Left lung (tissue), 10 donors: Measurements from ENCODE around the gene CMSS1. TPM values are rescaled to one million over a fixed set of nuclear protein-coding genes. Genes with fewer than 3 reads are reported as not detected.

Experiments used
- ATAC-seq: fragments of 200-7000 bp; cut with Tn5 transposase; one replicate; pipeline ENCODE4 v1.9.1; 2020; ENCODE audit warnings: moderate library complexity
- DNase-seq, 4 donors: peaks; one replicate each; pipeline ENCODE4 v3.0.0-alpha.2; 2013 to 2020
- H3K27ac ChIP-seq, 2 donors: fragments of 200-600 bp; sonication (generic) in 1 of 2; one replicate each; pipeline versions ENCODE4 v1.5.0 to v1.8.0; 2020 to 2021
- H3K27me3 ChIP-seq, 2 donors: fragments of 200-600 bp; sonication (generic) in 1 of 2; one replicate each; pipeline versions ENCODE4 v1.5.0 to v1.8.0; 2020 to 2021
- H3K36me3 ChIP-seq, 2 donors: fragments of 200-600 bp; sonication (generic) in 1 of 2; one replicate each; pipeline versions ENCODE4 v1.5.0 to v1.8.0; 2020 to 2021
- H3K4me1 ChIP-seq, 2 donors: fragments of 200-600 bp; one replicate each; pipeline ENCODE4 v1.8.0; 2021
- H3K4me3 ChIP-seq, 2 donors: fragments of 200-600 bp; sonication (generic) in 1 of 2; one replicate each; pipeline versions ENCODE4 v1.5.0 to v1.8.0; 2020 to 2021; ENCODE audit warnings: mild to moderate bottlenecking in 1 of 2
- H3K9me3 ChIP-seq, 2 donors: fragments of 200-600 bp; sonication (generic) in 1 of 2; one replicate each; pipeline versions ENCODE4 v1.5.0 to v1.8.0; 2020 to 2021
- CTCF ChIP-seq, 2 donors: fragments of 200-600 bp; sonication (generic) in 1 of 2; IDR thresholded peaks; one replicate each; pipeline versions ENCODE4 v1.5.0 to v1.8.0; 2021; ENCODE audit warnings: antibody characterized with exemption in 2 of 2
- intact Hi-C, 2 donors: fragments of 100-400 bp; cut with DNase I; formaldehyde crosslinking; loops; one replicate each; pipeline versions ENCODE4 v1.11.2 to v1.14.2; 2022
- polyA plus RNA-seq, 6 donors: library from polyadenylated mRNA; unstranded; fragments of 120-200 nt; gene quantifications; one replicate each; pipeline ENCODE4 v1.2.1, GENCODE V29; 2013; ENCODE audit not compliant: insufficient read length in 6 of 6
- total RNA-seq, 2 donors: library from RNA; stranded (reverse); fragmentation: NEBNext Ultra II Directional; extraction: Animal tissue kit (Norgen Biotek cat#: 25700); gene quantifications; one replicate each; pipeline ENCODE4 v1.2.1, GENCODE V29; 2021
- donor health status: DM: no; HTN: yes; CAD: no.
- donor health status: DM: no; HTN: no; CAD: no.

Gene CMSS1
- total and polyA plus RNA-seq, 8 donors: 13.4 to 51.0 (median 41.8) TPM

DNA sequence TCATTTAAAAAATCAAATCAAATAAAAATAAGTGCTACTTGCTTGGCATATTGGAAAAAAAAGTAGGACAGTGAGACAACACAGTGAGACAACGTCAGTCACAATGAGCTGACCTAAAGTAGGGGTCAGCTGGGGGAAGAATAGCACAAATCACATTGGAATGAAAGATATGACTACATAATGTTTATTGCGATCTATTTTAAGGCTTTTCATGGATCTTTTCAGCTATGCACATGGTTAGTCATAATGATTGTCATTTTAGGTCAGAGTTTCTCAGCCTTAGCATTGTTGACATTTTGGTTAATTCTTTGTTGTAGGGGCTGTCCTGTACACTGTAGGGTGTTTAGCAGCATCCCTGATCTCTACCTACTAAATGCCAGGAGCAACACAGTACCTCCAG lies 44.5 kb downstream of the CMSS1 start:
- H3K27ac ChIP-seq: peak overlapping the region in 1 of 2 donors; percentile 76
- H3K9me3 ChIP-seq: no peaks in the 10 kb centered on the region
- intact Hi-C loops: no loop called here
- H3K36me3 ChIP-seq: no peaks in the 10 kb centered on the region
- DNase-seq (no peak), ATAC-seq (no peak)
- H3K27me3 ChIP-seq: no peaks in the 10 kb centered on the region
- peaks cover 17 to 23% of the 10 kb centered on the region in 2 donors for H3K4me1 ChIP-seq
- no peak for TF ChIP-seq CTCF (IDR thresholded peaks at IDR 0.05)
- H3K4me3 ChIP-seq: no peak overlapping the region

- no peak for TF ChIP-seq CTCF (IDR thresholded peaks at IDR 0.05)
- intact Hi-C loops: no loop called here
Observed at GRCh38 chr3:99863002-99863401, 45.3 kb downstream of the CMSS1 start.

GRCh38 chr3:99863588-99863987 lies 45.9 kb downstream of the CMSS1 start:
- no peak overlapping the region for H3K4me3 ChIP-seq
- peak overlapping the region in 1 of 2 donors; percentile 5 for H3K27ac ChIP-seq
- no peaks in the 10 kb centered on the region for H3K36me3 ChIP-seq
- H3K4me1 ChIP-seq: peaks cover 17 to 23% of the 10 kb centered on the region in 2 donors
- no peaks in the 10 kb centered on the region for H3K9me3 ChIP-seq
- DNase-seq: no peak
- intact Hi-C loops: no loop called here
- no peaks in the 10 kb centered on the region for H3K27me3 ChIP-seq
- no peak for TF ChIP-seq CTCF (IDR thresholded peaks at IDR 0.05)
- no peak for ATAC-seq

More at GRCh38 chr3:99863002-99863401, 45.3 kb downstream of the CMSS1 start:
- H3K4me3 ChIP-seq: no peak overlapping the region
- peaks cover 17 to 23% of the 10 kb centered on the region in 2 donors for H3K4me1 ChIP-seq
- no peak for ATAC-seq
- H3K27ac ChIP-seq: peak overlapping the region in 1 of 2 donors; percentile 5
- peak in 1 of 4 donors; percentile 5 for DNase-seq
- no peaks in the 10 kb centered on the region for H3K36me3 ChIP-seq
- no peaks in the 10 kb centered on the region for H3K9me3 ChIP-seq
- H3K27me3 ChIP-seq: no peaks in the 10 kb centered on the region

- no peak for TF ChIP-seq CTCF (IDR thresholded peaks at IDR 0.05)
- Histone ChIP-seq H3K4me3 (no peak overlapping the region), H3K27ac (no peak overlapping the region), H3K9me3 (no peaks in the 10 kb centered on the region), H3K27me3 (no peaks in the 10 kb centered on the region), H3K36me3 (no peaks in the 10 kb centered on the region), H3K4me1 (peaks cover 16 to 23% of the 10 kb centered on the region in 2 donors)
- intact Hi-C loops: no loop called here
- ATAC-seq (no peak), DNase-seq (no peak)
Observed at GRCh38 chr3:99864289-99864688, 46.6 kb downstream of the CMSS1 start.

DNA sequence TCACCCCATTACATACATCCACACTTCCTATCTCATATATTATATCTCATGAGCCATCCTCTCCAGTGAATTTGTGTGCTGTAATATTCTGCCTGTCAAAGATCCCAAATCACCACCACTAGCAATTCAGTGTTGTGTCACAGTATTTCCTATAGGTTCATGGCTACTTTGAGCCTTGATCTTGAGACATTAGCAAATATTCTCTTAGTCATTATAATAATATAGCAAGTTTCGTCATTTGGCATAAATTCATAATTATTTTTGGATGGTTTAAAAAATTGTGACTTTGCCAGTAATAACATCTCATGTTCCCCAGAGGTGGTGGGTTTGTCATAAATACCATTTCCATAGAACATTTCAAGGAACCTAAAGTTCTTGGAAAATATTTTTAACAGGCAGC lies 47.7 kb downstream of the CMSS1 start:
- ATAC-seq (no peak), DNase-seq (no peak)
- Histone ChIP-seq H3K27ac (no peak overlapping the region), H3K4me1 (peaks cover 6 to 18% of the 10 kb centered on the region in 2 donors), H3K4me3 (no peak overlapping the region), H3K36me3 (no peaks in the 10 kb centered on the region), H3K9me3 (no peaks in the 10 kb centered on the region), H3K27me3 (no peaks in the 10 kb centered on the region)
- intact Hi-C loops: no loop called here
- TF ChIP-seq CTCF (IDR thresholded peaks at IDR 0.05): no peak
